ENCODE measurements around the gene PRLH. TPM values are rescaled to one million over a fixed set of nuclear protein-coding genes. Genes with fewer than 3 reads are reported as not detected.

Gene PRLH
- total and polyA plus RNA-seq, 2 of the 13 experiments (the other 11 are each of a cell fraction or from before 2014, with no cell fraction given), result not detected

- TF ChIP-seq IKZF5 (CRISPR knock-in tag; IDR thresholded peaks at IDR 0.05), result peak; percentile 37; the same call in 1 of the 2 replicates
- no peak for TF ChIP-seq TCF7 (IDR thresholded peaks at IDR 0.05; ENCODE audit: low read depth)
- no peak; the same call in 1 of the 2 replicates for TF ChIP-seq DR1 (CRISPR knock-in tag; IDR thresholded peaks at IDR 0.05)
- TF ChIP-seq HOXA3 (CRISPR knock-in tag; IDR thresholded peaks at IDR 0.05), result peak; percentile 39; the same call in 1 of the 2 replicates
- TF ChIP-seq ZNF563 (CRISPR knock-in tag; IDR thresholded peaks at IDR 0.05), result 0 out of 2 replicates have a peak, but pooled peaks have one; percentile 33
- no peak for TF ChIP-seq FOXA3 (CRISPR knock-in tag; IDR thresholded peaks at IDR 0.05)
- TF ChIP-seq KMT2B (CRISPR knock-in tag; IDR thresholded peaks at IDR 0.05), result no peak
- no peak for TF ChIP-seq ZNF431 (CRISPR knock-in tag; IDR thresholded peaks at IDR 0.05; ENCODE audit: borderline replicate concordance, low read depth)
- TF ChIP-seq MTA3 (CRISPR knock-in tag; IDR thresholded peaks at IDR 0.05), result no peak
- no peak for TF ChIP-seq ATF4 (CRISPR knock-in tag; IDR thresholded peaks at IDR 0.05)
- TF ChIP-seq SOX6 (IDR thresholded peaks at IDR 0.05), result no peak
- TF ChIP-seq SOX6 (CRISPR knock-in tag; IDR thresholded peaks at IDR 0.05), result peak; percentile 18; the same call in 1 of the 2 replicates
- 0 out of 2 replicates have a peak, but pooled peaks have one; percentile 18 for TF ChIP-seq SOX5 (CRISPR knock-in tag; IDR thresholded peaks at IDR 0.05; ENCODE audit: borderline replicate concordance)
- no peak for TF ChIP-seq RBM39 (IDR thresholded peaks at IDR 0.05; ENCODE audit: low read depth, low read length, poor library complexity, severe bottlenecking)
- peak; percentile 25; the same call in 1 of the 2 replicates for TF ChIP-seq SAP130 (CRISPR knock-in tag; IDR thresholded peaks at IDR 0.05; ENCODE audit: low read depth)
- TF ChIP-seq SOX13 (IDR thresholded peaks at IDR 0.05), result no peak
- TF ChIP-seq SOX13 (CRISPR knock-in tag; conservative IDR thresholded peaks at IDR 0.05 in 1 of 2, IDR thresholded peaks at IDR 0.05 in 1 of 2), result no peak
- peak; percentile 21 for TF ChIP-seq TEAD3 (CRISPR knock-in tag; optimal IDR thresholded peaks at IDR 0.05; ENCODE audit: borderline replicate concordance)
- 0 out of 2 replicates have a peak, but pooled peaks have one; percentile 31 for TF ChIP-seq ZFP90 (CRISPR knock-in tag; IDR thresholded peaks at IDR 0.05; ENCODE audit: borderline replicate concordance)
- TF ChIP-seq, protein P1, sequence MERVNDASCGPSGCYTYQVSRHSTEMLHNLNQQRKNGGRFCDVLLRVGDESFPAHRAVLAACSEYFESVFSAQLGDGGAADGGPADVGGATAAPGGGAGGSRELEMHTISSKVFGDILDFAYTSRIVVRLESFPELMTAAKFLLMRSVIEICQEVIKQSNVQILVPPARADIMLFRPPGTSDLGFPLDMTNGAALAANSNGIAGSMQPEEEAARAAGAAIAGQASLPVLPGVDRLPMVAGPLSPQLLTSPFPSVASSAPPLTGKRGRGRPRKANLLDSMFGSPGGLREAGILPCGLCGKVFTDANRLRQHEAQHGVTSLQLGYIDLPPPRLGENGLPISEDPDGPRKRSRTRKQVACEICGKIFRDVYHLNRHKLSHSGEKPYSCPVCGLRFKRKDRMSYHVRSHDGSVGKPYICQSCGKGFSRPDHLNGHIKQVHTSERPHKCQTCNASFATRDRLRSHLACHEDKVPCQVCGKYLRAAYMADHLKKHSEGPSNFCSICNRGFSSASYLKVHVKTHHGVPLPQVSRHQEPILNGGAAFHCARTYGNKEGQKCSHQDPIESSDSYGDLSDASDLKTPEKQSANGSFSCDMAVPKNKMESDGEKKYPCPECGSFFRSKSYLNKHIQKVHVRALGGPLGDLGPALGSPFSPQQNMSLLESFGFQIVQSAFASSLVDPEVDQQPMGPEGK (CRISPR knock-in tag; IDR thresholded peaks at IDR 0.05), result 0 out of 2 replicates have a peak, but pooled peaks have one; percentile 31
- TF ChIP-seq ISX (CRISPR knock-in tag; conservative IDR thresholded peaks at IDR 0.05), result no peak
- peak; percentile 38; the same call in 1 of the 2 replicates for TF ChIP-seq HIC2 (CRISPR knock-in tag; IDR thresholded peaks at IDR 0.05; ENCODE audit: low read depth)
- TF ChIP-seq RARA (CRISPR knock-in tag; IDR thresholded peaks at IDR 0.05), result peak; percentile 87
- TF ChIP-seq, protein P2, sequence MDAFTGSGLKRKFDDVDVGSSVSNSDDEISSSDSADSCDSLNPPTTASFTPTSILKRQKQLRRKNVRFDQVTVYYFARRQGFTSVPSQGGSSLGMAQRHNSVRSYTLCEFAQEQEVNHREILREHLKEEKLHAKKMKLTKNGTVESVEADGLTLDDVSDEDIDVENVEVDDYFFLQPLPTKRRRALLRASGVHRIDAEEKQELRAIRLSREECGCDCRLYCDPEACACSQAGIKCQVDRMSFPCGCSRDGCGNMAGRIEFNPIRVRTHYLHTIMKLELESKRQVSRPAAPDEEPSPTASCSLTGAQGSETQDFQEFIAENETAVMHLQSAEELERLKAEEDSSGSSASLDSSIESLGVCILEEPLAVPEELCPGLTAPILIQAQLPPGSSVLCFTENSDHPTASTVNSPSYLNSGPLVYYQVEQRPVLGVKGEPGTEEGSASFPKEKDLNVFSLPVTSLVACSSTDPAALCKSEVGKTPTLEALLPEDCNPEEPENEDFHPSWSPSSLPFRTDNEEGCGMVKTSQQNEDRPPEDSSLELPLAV (CRISPR knock-in tag; conservative IDR thresholded peaks at IDR 0.05; ENCODE audit: low read depth), result no peak
- TF ChIP-seq POGZ (CRISPR knock-in tag; IDR thresholded peaks at IDR 0.05), result peak; percentile 37; the same call in 1 of the 2 replicates
These were observed 41.7 kb upstream of the PRLH start (continued) for GRCh38 chr2:237524631-237525030.
